Fibroblast of the aortic adventitia (primary cell): Measurements from ENCODE around the gene INTS6L. TPM values are rescaled to one million over a fixed set of nuclear protein-coding genes. Genes with fewer than 3 reads are reported as not detected.

Experiments
- DNase-seq: peaks from one replicate; pipeline ENCODE4 v3.0.0-alpha.2; 2010; ENCODE audit warnings: low read depth
- H3K4me3 ChIP-seq: 2 replicates; pipeline ENCODE4 v1.5.1; 2011; ENCODE audit warnings: low read depth, mild to moderate bottlenecking, control low read depth, low read length, moderate library complexity
- total RNA-seq: library from RNA; depleted of rRNA; stranded (reverse); fragments of >200 nt; gene quantifications from 2 replicates; pipeline ENCODE4 v1.2.3, GENCODE V29; 2012; ENCODE audit warnings: low replicate concordance
- TF ChIP-seq, protein P1 (sequence below): IDR thresholded peaks from 2 replicates; pipeline ENCODE4 v1.5.1; 2011; ENCODE audit warnings: mild to moderate bottlenecking, low read length, control low read depth, inconsistent platforms; ENCODE audit not compliant: insufficient read depth

The INTS6L gene
- total RNA-seq, 1 donor: 3.3 TPM

DNA sequence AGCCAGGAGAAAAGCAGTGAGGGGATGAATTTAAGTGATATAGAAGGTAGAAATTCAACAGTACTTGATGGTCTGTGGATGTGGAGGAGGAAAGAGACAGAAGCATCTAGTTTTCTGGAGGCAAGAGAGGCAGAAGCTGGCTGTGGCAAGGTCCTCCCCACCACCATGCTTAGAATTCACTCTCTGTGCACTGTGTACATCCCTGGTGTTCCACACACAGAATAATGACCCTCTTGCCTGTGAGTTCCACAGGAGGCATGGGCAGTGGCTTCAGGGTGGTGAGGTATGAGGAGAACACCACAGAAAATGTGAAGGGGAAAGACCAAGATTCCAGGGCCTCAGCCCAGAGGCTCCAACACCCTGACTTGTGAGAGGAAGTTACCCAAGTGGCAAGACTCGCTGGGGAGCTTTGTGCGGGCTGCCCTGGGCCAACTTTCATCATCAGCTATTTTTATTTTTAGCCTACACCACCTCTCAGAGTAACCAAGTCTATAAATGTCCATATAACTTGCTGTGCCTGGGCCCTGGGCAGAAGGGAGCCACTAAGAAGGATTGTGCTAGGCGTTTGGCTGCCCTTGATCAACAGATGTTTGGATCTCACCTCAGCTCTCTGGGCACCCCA lies 7.8 kb upstream of the INTS6L start:
- DNase-seq: no peak
- TF ChIP-seq, protein P1, sequence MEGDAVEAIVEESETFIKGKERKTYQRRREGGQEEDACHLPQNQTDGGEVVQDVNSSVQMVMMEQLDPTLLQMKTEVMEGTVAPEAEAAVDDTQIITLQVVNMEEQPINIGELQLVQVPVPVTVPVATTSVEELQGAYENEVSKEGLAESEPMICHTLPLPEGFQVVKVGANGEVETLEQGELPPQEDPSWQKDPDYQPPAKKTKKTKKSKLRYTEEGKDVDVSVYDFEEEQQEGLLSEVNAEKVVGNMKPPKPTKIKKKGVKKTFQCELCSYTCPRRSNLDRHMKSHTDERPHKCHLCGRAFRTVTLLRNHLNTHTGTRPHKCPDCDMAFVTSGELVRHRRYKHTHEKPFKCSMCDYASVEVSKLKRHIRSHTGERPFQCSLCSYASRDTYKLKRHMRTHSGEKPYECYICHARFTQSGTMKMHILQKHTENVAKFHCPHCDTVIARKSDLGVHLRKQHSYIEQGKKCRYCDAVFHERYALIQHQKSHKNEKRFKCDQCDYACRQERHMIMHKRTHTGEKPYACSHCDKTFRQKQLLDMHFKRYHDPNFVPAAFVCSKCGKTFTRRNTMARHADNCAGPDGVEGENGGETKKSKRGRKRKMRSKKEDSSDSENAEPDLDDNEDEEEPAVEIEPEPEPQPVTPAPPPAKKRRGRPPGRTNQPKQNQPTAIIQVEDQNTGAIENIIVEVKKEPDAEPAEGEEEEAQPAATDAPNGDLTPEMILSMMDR: no peak
- H3K4me3 ChIP-seq: no peak overlapping the region

- TF ChIP-seq, protein P1: no peak
- no peak for DNase-seq
Observed at GRCh38 chrX:135513130-135513515, 7.3 kb upstream of the INTS6L start.

DNA sequence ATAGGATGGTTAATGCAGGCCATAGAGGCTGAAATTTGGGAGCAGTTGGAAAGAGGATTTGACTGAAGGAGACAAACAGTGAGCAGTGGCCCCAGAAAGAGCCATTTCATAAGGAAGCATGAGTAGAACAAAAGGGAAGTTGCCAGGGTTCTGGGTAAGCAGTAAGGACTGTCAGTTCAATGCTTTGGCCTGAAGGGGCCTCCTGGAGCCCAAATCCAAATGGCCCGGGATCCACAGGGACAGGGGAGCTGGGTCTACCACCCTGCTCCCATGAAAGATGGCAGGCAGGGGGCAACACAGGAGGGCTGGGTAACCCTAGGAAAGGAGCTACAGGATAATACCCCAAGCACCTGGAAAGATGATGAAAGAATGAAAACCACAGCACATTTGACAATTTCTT lies 4.1 kb upstream of the INTS6L start:
- TF ChIP-seq, protein P1: no peak
- H3K4me3 ChIP-seq: no peak overlapping the region
- no peak for DNase-seq

More at GRCh38 chrX:135513130-135513515, 7.3 kb upstream of the INTS6L start:
- H3K4me3 ChIP-seq: no peak overlapping the region

DNA sequence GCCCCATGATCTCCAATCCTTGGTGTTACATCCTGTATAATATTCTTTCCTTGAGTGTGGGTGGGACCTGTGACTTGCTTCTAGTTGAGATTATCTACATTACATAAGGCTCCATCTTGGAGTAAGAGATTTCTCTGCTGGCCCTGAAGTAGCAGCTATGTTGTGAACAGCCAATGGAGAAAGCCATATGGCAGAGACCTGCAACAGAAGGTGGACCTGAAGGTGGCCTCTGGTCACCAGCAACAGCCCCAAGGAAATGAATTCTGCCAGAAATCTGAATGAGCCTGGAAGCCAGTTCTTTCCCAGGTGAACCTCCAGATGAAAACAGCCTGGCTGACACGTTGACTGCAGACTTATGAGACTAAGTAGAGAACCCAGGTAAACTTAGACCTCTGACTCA lies 2.3 kb upstream of the INTS6L start:
- H3K4me3 ChIP-seq: no peak overlapping the region
- TF ChIP-seq, protein P1: no peak
- no peak for DNase-seq

- peak; percentile 72 for DNase-seq
- peak overlapping the region; percentile 68 for H3K4me3 ChIP-seq
- TF ChIP-seq, protein P1: no peak
Observed at GRCh38 chrX:135520022-135520552, 373 bp upstream of the INTS6L start.

DNA sequence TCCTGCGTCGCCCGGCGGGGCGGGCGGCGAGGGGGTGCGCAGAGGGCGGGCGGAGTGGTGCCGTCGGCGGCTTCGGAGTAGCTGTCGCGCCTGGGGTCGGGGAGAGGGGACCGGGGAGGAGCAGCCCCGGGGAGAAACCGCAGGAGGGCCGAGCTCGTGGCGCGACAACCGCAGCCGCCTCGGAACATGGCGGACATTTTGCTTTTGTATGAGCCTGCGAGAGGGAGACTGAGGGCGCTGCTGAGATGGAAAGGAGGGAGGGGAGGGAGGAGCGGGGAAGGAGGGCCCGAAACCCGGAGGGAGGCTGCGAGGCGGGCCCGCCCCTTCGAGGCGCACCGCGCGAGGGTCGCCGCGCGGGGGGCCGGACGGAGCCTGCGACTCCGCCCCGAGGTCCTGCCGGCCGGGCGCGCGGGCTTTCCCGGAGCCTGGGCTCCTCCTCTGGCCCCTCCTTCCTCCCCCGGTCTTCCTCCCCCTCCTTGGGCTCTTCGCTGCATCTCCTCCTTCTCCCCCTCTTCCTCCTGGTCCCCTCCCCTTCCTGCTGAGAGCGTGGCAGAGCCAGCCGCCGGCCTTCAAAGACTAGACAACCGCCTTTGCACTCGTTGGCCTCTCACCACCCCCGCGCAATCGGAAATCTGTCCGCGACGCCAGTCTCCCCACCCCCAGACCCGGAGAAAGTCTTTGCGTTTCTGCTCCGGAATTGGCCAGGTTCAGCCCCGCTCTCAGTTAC lies 1.1 kb downstream of the INTS6L start:
- TF ChIP-seq, protein P1: no peak
- H3K4me3 ChIP-seq: peak overlapping the region; percentile 68
- DNase-seq: peak; percentile 81
